K562 (cell line): Measurements from ENCODE around the gene BCAS1.

Source experiments
- ETV6 ChIP-seq, 3 experiments: fragments of 150-350 bp in 1 of 3; sonication (generic) in 1 of 3; formaldehyde crosslinking in 1 of 3; IDR thresholded peaks; 2 replicates each; pipeline versions ENCODE4 v1.6.1 to v1.8.0; 2014 to 2022; ENCODE audit warnings: borderline replicate concordance in 2 of 3, low read depth in 2 of 3, antibody characterized with exemption in 1 of 3, low read length in 1 of 3, mild to moderate bottlenecking in 1 of 3, missing genetic modification reagents in 1 of 3
- EZH2 ChIP-seq: IDR thresholded peaks from 2 replicates; pipeline ENCODE4 v1.6.1; 2012; ENCODE audit warnings: low read depth, mild to moderate bottlenecking, inconsistent platforms, low read length, borderline replicate concordance
- NONO ChIP-seq, 2 experiments: fragments of 200-400 bp in 1 of 2; fragments of 450-650 bp in 1 of 2; formaldehyde crosslinking in 1 of 2; IDR thresholded peaks; 2 replicates each; pipeline ENCODE4 v1.6.1; 2017; ENCODE audit warnings: low read depth in 2 of 2, mild to moderate bottlenecking in 2 of 2, moderate library complexity in 2 of 2, low read length in 1 of 2
- ZNF12 ChIP-seq: sonication (generic); formaldehyde crosslinking; IDR thresholded peaks from 2 replicates; pipeline ENCODE4 v1.4.0; 2020; ENCODE audit warnings: mild to moderate bottlenecking, missing genetic modification reagents
- TF ChIP-seq, protein P1 (sequence below): sonication (generic); formaldehyde crosslinking; IDR thresholded peaks from 2 replicates; pipeline ENCODE4 v1.8.0; 2023; ENCODE audit warnings: mild to moderate bottlenecking, missing genetic modification reagents

- no peak for TF ChIP-seq NONO (IDR thresholded peaks at IDR 0.05; ENCODE audit: low read depth in 2 of 2, low read length in 1 of 2)
- TF ChIP-seq, protein P1, sequence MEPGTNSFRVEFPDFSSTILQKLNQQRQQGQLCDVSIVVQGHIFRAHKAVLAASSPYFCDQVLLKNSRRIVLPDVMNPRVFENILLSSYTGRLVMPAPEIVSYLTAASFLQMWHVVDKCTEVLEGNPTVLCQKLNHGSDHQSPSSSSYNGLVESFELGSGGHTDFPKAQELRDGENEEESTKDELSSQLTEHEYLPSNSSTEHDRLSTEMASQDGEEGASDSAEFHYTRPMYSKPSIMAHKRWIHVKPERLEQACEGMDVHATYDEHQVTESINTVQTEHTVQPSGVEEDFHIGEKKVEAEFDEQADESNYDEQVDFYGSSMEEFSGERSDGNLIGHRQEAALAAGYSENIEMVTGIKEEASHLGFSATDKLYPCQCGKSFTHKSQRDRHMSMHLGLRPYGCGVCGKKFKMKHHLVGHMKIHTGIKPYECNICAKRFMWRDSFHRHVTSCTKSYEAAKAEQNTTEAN (CRISPR knock-in tag): no peak
- TF ChIP-seq ETV6 (IDR thresholded peaks at IDR 0.05; ENCODE audit: borderline replicate concordance in 1 of 2, low read depth in 2 of 2, low read length in 1 of 2): no peak
- no peak for TF ChIP-seq ETV6 (CRISPR knock-in tag; IDR thresholded peaks at IDR 0.05; ENCODE audit: borderline replicate concordance)
- TF ChIP-seq ZNF12 (CRISPR knock-in tag): no peak
- TF ChIP-seq EZH2: no peak
These were observed 2.9 kb upstream of the BCAS1 start for GRCh38 chr20:54073288-54073687.
